Measurements from ENCODE around the gene PKHD1.
"Not testable (repeated sequence)": the region's sequence is repeated elsewhere in the genome, so short reads cannot be mapped to it uniquely, and the experiment has no call there.

The PKHD1 gene

DNA sequence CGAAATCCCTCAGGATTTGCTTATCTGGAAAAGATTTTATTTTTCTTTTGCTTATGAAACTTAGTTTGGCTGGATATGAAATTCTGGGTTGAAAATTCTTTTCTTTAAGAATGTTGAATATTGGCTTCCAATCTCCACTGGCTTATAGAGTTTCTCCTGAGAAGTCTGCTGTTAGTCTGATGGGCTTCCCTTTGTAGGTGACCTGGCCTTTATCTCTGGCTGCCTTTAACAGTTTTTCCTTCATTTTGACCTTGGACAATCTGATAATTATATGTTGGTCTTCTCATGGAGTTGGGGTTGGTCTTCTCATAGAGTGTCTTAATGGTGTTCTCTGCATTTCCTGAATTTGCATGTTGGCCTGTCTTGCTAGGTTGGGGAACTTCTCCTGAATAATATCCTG, 234.3 kb downstream of the PKHD1 start:
- not testable (repeated sequence) for DNase-seq

DNA sequence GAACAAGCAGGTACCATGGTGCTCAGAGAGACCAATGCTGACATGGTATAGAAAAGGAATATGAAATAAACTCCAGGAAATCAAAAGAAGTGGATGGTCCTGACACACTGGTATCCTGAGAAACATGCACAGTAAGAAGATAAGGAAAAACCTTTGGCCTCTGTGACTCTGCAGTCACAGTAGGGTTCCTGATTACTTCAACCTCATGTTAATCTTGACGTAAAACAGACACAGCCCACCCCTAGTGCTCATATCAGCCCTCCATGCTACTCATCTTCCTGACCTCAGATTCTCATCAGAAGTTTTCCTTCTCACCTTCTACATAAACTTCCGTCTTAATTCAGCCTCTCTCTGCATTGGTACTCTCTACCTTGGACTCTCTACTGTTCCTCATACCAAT, 240.9 kb downstream of the PKHD1 start:
- DNase-seq: no peak

DNA sequence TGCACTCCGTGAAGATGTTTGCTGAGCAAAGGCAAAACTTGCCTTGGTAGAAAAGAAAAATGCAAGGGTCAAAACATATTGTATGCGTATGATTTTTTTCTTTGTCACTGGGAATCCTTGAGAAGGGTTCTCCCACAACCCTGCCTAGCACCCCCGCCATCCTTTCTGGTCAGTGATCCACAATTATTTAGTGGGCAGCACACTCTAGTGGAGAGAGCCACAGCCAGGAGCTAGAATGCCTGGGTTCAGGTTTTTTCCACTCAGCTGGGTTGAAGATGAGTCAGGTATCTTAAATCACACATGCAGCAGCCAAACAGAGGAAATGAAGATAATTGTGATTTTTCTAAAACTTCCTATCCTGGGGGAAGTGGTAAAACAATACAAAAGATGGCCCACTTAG, 243.1 kb downstream of the PKHD1 start:
- no peak for DNase-seq

DNA sequence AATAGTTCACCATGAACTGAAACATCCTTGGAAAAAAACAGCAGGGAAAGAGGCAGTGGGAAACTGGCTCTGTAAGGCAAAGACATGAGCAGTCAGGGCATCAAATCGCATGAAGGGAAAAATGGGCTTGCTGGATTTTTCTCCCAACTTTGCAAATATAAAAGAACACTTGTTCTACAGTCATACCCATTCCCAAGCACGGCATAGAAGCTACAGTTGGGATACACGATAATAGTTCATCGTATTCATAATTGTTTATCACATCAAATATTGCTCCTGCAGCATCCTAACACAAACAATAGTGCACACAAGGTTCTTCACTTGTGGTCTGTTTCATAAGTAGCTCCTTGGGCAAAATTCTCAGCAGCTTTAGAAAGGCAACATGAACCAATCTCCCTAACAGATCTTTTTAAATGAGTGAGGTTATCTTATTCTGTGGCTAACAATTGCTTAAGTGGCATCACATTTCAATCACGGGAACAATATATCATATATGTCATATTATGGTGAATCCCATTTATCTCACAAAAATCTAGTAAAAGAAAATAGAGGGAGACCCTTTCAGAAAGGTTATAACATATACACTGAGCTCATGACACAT, 243.9 kb downstream of the PKHD1 start:
- no peak for DNase-seq

DNA sequence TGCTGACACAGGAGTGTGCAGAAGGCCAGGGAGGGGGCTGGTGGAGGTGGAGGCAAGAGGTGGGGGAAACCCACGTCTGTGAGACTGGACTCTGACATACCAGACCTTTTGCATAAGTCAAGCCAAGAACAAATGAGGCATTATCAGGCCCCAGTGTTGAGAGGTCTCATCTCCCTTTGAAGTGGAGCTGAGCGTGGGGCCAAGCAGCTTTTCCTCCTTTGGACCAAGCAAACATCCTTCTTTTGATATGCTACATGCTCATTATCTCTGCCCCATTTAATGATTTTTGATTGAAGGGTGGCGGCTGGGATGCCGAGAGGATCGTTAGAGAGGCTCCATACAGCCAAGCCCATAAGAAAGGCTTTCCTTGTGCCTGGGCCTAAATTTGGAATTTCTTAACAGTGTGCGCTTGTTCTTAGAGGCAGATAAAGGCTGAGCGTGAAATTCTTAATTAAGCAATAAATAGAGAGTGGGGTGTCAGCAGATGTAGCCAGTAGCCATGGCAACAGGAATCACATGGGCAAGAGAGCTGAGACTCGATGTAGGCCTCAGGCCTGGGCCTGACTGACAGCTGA, 244.5 kb downstream of the PKHD1 start:
- no peak for DNase-seq

DNA sequence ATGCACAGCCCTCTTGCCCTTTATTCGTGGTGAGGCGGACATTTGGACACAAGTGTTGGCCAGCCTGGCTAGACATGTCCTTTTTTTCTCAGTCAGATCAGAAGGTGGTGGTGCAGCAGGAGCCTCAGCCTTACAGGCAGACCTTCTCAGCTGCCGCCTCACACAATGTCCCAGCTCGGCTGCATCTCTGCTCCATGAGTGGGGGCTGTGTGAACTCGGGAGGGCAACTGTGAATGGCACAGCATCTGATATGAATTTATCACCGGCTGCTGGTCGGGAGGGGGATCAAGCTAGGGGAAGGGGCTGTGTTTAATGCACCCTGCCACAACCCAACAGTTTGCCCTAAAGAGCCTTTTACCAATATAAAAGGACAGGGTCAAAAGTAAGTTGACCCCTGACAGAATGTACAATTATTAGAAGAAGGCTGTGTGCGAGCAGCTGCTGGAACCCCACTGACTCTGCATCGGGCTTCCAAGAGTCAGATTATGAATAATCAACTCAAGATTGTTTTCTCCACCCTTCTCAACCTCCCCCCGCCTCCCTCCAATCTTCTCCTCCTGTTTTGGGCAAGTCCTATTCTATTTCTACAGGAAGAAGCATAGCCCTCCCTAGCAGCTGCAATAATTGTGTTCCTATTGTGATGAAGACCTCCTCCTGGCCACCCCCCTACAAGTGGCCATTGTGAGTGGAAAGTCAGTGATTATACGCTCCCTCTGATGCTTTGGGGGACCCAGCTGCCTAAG, 245.2 kb downstream of the PKHD1 start:
- no peak for DNase-seq

DNA sequence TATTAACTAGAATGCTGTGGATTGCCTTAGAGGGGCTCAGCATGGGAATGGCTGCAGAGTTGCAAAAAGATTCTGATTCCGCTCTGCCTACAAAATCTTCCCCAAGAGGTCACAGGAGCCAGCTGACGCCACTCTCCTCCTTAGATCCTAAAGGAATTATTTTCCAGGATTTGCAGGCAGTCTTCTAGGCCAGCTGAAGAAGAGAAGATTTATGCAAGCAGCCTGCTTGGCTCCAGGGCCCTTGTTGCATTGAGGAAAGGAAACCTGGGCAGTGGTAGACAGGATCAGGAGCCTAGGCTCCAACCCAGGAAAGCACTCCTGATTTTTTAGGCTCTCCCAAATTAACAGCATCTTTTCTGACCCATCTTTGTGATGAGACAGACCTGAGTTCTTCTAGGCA, 245.8 kb downstream of the PKHD1 start:
- DNase-seq: no peak

DNA sequence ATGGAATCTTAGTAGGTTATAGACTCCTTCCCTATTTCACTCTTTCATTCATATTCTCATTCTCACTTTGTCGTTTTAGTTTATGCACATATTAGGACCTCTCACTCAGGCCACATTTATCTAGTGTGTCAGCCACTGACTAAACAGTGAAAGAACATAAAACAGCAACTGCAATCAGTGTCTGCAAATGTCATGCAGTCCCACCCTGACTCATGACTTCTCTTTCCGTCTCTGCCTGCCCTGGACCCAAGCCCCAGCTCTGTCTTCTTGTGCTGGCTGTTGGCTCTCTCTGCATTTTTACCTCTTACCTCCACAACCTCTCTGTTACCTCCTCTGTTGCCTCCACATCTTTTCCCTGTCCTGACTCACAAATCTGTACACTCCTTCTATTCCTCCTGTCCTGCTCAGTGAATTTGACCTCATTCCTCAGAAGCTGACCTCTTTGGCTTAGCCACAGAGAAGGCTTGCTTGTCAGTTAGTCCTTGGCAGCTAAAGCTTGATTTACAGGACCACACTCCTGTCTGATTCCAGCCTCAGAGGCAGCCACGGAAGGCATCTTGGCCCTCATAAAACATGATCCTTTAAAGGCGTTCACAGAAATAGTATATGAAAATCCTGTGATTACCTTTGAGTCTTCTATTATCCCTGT, 247.6 kb downstream of the PKHD1 start:
- no peak for DNase-seq

DNA sequence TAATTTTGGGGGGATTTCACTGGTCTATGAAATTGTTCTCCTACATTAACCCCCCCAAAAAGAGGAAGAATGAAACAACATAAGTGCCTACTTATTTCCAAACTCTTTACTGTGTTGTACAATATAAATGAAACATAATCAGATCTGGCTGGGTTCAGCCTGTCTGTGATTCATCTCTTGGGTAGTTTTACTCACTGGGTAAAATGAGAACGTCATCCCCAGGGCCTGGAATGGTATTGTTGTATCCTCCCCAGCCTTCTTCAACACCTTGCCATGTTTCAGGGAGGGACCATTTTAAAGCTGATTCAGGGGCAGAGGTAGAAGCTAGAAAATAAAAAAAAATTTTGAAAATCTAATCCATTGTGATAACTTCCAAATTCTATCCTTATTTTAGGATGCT, 256.7 kb downstream of the PKHD1 start:
- no peak for DNase-seq

DNA sequence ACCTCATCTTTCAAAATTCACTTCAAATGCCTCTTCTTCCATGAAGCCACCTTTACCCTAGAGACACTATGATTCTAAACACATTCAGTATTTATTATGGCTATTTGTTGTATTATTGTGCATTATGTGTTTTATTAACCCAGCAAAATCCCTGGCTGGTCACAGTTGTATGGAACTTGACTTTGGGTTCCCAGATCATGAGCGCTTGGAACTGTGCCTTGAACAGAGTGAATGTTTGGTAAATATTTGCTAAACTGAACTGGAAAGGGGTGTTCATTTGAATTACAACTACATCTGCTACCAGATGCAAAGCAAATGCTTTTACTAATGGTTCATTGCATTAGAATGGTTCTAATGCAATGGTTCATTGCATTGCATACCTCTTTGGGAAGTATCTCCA, 259.8 kb downstream of the PKHD1 start:
- no peak for DNase-seq

DNA sequence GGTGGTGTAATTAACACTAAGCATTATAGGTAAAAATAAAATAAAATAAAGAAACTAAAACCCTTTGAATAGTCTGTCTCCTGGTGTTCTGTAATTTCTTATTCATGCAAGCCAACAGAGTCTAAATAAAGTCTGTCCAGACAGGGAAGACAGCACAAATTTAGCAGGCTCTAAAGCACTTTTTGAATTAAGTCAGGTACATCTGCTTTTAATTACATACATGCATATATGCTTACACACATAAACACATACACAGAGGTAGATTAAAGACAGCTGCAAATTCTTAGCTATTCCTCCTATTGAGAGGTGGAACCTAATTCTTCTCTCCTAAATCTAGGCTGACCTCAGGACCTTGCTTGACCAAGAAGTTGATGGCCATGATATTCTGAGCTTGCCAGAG, 262.5 kb downstream of the PKHD1 start:
- DNase-seq: no peak

DNA sequence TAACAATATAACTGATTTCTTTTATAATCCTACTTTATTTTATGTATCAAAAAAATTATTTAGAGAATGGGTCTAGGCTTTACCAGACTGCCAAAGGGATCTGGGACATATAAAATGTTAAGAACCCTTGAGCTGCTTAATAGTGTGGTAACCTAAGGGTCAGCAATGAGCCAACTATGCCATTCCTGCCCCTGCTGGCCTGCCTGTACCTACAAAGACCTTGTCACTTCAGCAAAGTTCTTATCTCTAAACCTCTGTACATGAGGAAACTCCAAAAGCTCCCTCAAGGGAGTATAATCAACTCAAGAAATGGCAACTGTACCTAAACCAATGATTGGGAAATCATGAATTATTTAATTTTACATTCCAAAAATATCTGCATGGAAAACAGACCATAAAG, 266.9 kb downstream of the PKHD1 start:
- DNase-seq: no peak

DNA sequence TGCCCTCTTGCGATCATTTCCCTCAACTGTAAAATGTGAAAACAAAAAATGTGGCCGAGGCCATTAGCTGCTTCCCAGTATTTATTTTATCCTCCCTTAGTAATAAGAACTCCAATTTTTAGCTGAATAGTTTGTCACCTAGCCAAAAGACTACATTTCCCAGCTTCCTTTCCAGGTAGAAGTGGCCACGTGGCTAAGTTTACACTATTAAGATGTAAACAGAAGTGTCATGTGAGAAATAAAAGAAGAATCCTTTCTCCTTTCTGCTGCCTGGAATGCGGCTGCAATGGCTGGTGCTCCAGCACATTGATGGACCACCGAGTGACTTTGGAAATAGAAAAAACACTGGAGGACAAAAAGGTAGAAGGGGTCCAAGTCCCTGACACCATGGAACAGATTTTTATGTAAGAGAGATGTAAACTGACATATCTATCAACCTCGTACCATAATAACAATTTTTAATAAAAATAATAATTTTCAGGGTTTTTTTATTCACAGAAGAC, 268.8 kb downstream of the PKHD1 start:
- no peak for DNase-seq

DNA sequence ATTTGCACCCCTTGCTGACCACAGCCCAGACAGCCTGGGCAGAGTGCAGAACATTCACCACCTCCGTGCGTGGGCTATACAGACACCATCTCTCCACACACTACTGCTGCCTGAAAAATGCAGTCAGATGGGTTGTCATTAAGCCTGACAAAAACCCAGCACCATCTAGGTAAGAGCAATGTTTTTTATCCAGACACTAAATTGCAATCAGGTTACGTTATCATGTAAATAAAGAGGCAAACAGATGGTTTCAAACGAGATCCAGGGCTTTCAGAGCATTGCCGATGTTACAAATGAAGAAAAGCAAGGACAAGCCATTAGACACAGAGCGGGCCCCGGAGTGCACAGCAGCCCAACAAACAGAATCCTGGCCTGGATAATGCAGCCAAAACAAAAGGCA, 269.6 kb downstream of the PKHD1 start:
- DNase-seq: no peak

DNA sequence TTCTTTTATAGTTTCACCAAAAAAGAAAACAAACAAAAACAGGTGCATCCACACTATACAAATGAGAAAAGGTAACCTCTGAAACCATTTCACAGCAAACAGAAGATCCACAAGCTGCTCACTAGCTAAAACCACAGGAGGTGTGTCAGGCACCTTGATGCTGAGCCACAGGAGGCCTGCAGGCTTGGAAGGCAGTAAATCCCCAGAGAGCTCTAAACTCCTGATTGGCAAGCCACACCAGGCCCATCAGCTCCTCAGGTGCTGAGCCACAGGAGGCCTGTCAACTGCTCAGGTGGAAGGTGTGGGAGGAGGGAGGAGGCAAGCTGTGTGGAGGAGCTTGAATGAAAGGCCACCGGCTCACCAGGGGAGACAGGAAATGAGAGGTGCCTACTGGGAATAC, 273.0 kb downstream of the PKHD1 start:
- DNase-seq: no peak

DNA sequence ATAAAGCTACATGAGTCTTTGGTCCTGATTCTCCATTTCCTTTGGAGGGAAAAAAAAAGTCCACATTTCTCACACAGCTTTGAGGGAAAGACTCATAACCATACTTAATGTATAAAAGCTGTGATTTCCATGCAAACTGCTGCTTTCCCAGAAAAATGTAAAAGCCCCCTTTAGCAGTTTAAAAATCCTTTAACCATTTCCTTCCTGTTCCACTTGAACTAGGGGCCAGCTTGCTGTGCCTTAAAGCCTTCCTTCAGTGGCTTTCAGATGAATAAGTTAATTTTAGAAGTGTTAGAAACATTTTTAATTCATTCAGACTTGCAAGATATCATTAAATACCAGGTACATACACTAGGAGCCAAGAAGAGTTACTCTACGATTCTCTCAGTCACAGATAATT, 273.5 kb downstream of the PKHD1 start:
- DNase-seq: no peak

DNA sequence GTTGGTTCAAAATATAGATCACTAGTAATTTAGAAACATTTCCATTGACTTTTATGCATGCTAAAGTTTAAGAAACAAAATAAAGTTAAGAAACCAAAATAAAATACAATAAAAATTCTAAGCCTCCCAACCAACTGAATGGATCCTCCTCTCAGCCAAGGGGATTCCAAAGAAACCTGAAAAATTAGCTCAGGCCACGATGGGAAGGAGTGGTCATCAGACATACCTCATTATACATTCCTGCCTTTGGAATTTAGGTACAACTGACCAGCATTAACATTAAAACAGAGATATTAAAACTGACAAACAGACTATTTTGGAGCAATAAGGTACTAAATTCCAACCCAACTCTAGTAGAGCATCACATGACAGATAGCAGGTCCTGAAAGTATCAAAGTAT, 275.2 kb downstream of the PKHD1 start:
- DNase-seq: no peak

DNA sequence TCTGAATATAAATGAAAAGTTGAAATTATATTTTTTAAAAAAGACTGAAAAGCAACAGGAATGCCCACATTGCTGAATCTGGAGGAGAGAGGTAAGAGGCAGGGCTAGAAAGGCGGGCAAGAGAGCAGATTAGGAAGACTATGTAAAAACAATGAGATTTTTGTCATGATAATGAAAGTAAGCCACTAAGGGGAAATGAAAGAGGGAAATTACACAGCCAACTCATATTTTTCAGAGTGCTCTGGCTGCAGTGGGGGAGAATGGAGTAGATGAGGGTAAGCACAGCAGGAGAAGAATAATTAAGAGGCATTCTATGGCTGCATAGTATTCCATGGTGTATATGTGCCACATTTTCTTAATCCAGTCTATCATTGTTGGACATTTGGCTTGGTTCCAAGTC, 281.9 kb downstream of the PKHD1 start:
- DNase-seq: no peak

DNA sequence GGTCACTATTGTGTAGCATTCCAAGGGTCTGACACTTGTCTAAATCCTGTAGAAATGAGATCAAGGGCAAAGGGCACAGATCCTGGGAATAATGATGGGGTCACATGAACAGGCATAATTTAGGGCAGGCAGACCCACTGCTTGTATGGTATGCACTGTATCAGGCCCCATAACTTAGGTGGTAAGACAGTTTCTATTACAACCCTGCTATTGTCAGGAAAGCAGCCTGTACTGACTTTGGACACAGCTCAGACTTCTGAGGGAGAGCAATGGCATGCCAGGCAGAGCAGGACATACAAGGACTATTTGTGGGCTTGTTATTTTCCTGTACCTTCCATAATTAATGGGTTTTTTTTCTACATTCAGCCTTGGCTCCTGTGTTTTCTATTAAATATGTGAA, 286.8 kb downstream of the PKHD1 start:
- DNase-seq: no peak

DNA sequence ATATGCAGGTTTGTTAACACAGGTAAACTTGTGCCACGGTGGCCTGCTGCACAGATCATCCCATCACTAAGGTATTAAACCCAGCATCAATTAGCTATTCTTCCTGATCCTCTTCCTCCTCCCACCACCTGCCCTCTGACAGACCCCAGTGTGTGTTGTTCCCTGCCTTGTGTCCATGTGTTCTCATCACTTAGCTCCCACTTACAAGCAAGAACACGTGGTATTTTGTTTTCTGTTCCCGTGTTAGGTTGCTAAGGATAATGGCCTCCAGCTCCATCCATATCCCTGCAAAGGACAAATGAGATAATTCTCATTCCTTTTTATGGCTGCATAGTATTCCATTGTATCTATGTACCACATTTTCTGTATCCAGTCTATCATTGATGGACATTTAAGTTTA, 294.0 kb downstream of the PKHD1 start:
- DNase-seq: no peak

DNA sequence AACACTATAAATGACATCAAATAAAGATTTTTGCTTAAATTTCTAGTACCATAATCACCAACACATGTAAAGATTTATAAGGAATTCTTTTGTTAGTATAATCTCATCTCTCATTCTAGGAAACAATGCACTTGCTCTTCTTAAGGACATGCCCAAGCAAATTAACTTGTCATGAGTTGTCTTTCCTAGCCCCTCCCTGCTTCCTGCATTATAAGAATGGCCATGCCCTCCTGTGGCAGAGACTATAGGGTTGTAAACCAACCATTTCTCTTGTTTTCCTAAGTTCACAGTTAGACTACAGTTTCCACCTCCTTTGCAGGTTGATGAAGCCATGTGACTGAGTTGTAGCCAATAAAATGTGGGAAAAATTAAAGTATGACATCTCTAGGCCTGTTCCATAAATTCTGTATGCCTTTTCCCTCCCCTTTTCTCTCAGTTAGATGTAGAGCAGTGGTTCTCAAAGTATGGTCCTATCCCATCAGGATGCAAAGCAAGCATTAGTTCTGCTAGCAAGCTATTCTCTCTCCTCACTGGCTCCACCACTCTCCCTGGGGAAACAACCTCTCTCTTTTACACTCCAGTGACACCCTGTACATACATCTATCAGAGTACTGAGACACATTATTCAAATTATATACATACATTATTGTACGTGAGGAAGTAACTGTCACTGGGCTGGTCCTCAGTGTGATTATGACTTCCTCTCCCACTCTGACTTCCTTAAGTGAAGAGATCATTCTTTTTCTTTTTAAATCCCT, 295.0 kb downstream of the PKHD1 start:
- no peak for DNase-seq

DNA sequence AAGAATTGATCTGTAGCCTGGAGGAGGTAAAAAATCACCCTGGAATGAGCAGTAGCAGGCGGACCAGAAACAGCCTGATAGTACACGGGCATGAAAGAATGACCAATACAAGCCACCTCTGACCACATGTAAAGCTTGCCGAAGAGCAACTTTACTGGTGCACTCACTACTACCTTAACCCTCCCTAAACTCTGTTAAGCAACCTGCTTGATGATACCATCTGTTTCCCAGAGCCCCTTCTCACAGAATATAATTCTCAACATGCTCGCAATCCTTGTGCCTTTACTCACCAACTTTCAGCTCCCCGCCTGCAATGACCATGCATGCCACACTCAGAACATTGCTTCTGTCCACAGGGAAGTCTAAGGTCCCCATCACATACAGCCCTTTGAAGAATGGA, 296.5 kb downstream of the PKHD1 start:
- no peak for DNase-seq

DNA sequence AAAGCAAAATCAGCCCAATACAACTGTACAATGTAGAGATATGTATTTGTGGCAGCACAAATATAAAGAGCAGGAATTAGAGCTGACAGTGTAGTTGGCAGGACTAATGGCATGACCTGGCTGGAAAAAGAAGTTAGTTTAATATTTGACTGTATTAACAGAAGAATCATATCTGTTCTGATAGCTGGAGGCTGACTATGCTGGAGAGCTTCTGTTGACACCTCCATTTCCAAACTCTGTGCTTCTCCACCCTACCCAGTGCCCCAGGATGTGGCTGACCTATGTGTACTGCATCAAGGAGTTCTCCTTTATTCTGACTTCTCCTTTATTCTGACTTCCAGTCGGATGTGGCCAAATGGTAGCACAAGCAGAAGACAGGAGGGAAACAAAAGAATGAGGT, 299.3 kb downstream of the PKHD1 start:
- no peak for DNase-seq

Measured in SHP77 (cell line).